ENCODE results near the gene HOXA9. TPM values are rescaled to one million over a fixed set of nuclear protein-coding genes. Genes with fewer than 3 reads are reported as not detected.

The HOXA9 gene
- total RNA-seq: 1 to 10 TPM in 5 of 7 donors, under 1 TPM in 2; 0.51 to 3.0 (median 1.2) TPM
- polyA plus RNA-seq: under 1 TPM; 0.46 to 0.54 (median 0.48) TPM
- long read RNA-seq, donor 1: 0 reads
- long read RNA-seq, donor 2: 0 reads

DNA sequence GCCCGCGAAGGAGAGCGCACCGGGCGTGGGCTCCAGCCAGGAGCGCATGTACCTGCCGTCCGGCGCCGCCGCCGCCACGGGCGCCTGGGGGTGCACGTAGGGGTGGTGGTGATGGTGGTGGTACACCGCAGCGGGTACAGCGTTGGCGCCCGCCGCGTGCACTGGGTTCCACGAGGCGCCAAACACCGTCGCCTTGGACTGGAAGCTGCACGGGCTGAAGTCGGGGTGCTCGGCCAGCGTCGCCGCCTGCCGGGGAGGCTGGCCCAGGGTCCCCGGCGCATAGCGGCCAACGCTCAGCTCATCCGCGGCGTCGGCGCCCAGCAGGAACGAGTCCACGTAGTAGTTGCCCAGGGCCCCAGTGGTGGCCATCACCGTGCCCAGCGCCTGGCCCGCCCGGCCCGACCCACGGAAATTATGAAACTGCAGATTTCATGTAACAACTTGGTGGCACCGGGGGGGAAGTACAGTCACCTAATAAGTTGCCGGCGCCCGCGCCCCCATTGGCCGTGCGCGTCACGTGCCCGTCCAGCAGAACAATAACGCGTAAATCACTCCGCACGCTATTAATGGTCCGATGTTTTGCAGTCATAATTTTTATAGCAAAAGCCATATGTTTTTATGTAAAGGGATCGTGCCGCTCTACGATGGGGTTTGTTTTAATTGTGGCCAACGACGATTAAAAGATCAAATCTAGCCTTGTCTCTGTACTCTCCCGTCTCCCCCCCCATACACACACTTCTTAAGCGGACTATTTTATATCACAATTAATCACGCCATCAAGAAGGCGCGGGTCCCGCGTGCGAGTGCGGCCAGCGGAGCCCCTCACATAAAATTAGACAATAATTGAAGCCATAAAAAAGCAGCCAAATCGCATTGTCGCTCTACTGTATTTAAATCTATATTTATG, at the start of gene HOXA9:
Gene HOXA9, minus strand, starts transcription at position 449 of the 907 bp plus-strand sequence. Its CDS starts 80 bp downstream, at position 369.
- TF ChIP-seq POLR2A (IDR thresholded peaks at IDR 0.05) (no peak), POLR2AphosphoS5 (IDR thresholded peaks at IDR 0.05) (peak; percentile 34 to 78 (median 76))
- WGBS, 5 donors: 3 to 13% (median 4%) methylated on average over 43 to 82 of the region's 82 CpGs
- Histone ChIP-seq H3K27ac (peak within 1 kb of the TSS in 4 of 8 donors; percentile 32 to 73 (median 51)), H3K4me1 (peaks cover 20 to 90% (median 65%) of the 10 kb centered on the region in 6 donors), H3K36me3 (no peaks in the 10 kb centered on the region), H3K9me3 (peaks cover 0 to 15% (median 0%) of the 10 kb centered on the region in 8 donors), H3K4me3 (peak within 1 kb of the TSS; percentile 6 to 65 (median 40)), H3K27me3 (replicated peaks in 1 of 7) (peaks cover 33 to 100% (median 93%) of the 10 kb centered on the region in 7 donors)
- peak; percentile 87 for DNase-seq
- intact Hi-C loops (cut with DNase I; ENCODE audit: low total_unique reads): loop anchor here (10.0 kb wide), 1 partner anchor 1301 kb away; no protein-coding TSS in a partner anchor

DNA sequence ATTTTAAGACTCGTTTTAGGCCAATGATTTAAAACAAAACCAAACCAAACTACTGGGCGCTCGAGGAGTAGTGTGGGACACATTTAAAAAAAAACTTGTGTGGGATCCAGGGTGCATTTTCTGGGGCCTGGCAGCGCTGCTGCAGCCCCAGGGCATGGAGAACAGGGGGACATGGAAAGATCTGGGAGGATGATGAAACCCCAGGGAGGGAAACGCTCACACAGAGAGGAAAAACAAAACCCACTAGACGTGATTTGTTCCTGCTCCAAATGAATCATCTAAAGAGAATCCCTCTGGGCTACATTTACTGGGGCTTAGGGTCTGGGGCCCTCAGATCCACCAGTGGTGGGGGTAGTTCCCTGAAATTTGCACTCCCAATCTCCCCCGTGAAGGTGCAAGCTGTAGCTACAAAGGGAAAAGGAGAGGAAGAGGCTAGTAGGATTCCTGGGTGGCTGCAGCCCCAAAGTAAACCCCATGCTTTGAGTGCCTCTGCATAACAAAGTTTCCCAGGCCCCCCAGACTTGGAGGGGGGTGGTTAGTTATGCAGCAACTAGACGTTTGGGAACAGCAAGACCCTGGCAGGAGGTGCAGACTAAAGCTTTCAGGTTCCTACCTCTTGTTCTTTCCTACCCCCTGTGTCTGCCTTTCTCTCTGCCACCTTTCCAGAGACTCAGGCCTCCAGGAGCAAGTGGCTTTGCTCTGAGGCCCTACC, 49.1 kb upstream of the HOXA9 start:
- Histone ChIP-seq H3K27me3 (replicated peaks in 1 of 7) (peaks cover 5 to 100% (median 70%) of the 10 kb centered on the region in 7 donors), H3K36me3 (no peaks in the 10 kb centered on the region), H3K4me3 (no peak overlapping the region), H3K27ac (no peak overlapping the region), H3K4me1 (peaks cover 5 to 28% (median 20%) of the 10 kb centered on the region in 6 donors), H3K9me3 (no peaks in the 10 kb centered on the region)
- intact Hi-C loops (cut with DNase I; ENCODE audit: low total_unique reads): no loop called here
- TF ChIP-seq, protein P1, sequence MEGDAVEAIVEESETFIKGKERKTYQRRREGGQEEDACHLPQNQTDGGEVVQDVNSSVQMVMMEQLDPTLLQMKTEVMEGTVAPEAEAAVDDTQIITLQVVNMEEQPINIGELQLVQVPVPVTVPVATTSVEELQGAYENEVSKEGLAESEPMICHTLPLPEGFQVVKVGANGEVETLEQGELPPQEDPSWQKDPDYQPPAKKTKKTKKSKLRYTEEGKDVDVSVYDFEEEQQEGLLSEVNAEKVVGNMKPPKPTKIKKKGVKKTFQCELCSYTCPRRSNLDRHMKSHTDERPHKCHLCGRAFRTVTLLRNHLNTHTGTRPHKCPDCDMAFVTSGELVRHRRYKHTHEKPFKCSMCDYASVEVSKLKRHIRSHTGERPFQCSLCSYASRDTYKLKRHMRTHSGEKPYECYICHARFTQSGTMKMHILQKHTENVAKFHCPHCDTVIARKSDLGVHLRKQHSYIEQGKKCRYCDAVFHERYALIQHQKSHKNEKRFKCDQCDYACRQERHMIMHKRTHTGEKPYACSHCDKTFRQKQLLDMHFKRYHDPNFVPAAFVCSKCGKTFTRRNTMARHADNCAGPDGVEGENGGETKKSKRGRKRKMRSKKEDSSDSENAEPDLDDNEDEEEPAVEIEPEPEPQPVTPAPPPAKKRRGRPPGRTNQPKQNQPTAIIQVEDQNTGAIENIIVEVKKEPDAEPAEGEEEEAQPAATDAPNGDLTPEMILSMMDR (IDR thresholded peaks at IDR 0.05 in 8 of 11, conservative IDR thresholded peaks at IDR 0.05 in 3 of 11): no peak
- TF ChIP-seq POLR2AphosphoS5 (IDR thresholded peaks at IDR 0.05) (no peak), POLR2A (IDR thresholded peaks at IDR 0.05) (no peak)
- 57 to 79% (median 63%) methylated on average over 8 of the region's 8 CpGs for WGBS, 5 donors
- no peak for DNase-seq

DNA sequence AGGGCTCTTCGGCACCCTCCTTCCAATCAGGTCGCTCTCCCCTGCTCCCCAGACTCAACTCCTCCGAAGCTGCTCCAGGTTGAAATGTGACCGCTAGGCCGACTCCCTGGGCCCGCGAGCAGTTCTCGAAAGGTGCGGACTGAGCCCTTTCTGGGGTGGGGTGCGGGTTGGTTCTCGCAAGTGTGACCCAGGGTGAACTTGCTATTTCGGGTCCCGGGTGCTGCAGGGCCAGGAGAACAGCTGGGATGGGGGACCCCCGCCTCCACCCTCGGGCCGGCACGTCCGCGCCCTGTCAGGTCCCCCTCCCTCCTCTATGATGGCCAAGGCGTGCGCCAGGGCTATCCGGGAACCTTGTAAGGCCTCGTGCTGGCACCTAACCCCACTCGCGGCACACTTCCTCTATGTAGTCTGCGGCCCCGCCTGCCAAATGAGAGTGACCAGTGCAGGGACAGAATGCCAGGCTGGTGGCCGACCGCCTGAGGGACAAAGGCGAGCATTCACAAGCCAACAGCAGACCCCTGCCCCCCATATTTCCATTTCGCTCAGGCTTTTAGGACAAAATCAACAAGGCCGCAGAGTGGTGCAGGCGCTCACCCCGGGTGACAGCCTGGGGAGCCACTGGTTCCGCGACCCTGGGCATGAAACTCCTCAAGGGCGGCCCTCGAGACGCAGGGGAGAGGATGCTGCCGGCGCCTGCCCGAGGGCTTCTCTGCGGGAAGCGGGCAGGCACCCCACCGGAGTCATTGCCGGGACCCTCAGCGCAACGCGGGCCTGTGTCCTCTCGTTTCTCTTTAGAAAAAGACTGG, 48.3 kb upstream of the HOXA9 start:
- Histone ChIP-seq H3K4me3 (peak overlapping the region in 2 of 8 donors; percentile 7 to 21), H3K27me3 (replicated peaks in 1 of 7) (peaks cover 9 to 100% (median 70%) of the 10 kb centered on the region in 7 donors), H3K9me3 (no peaks in the 10 kb centered on the region), H3K4me1 (peaks cover 5 to 28% (median 20%) of the 10 kb centered on the region in 6 donors), H3K27ac (no peak overlapping the region), H3K36me3 (no peaks in the 10 kb centered on the region)
- TF ChIP-seq, protein P1 (IDR thresholded peaks at IDR 0.05 in 8 of 11, conservative IDR thresholded peaks at IDR 0.05 in 3 of 11): no peak
- TF ChIP-seq POLR2A (IDR thresholded peaks at IDR 0.05): no peak
- TF ChIP-seq POLR2AphosphoS5 (IDR thresholded peaks at IDR 0.05): no peak
- intact Hi-C loops (cut with DNase I; ENCODE audit: low total_unique reads): no loop called here
- peak; percentile 73 for DNase-seq
- WGBS, 5 donors: 38 to 70% (median 47%) methylated on average over 24 to 50 of the region's 50 CpGs
